Dorsolateral prefrontal cortex (tissue), 118 donors: ENCODE measurements around the gene PSMA7. TPM values are rescaled to one million over a fixed set of nuclear protein-coding genes. Genes with fewer than 3 reads are reported as not detected.

ENCODE experiments used
- total RNA-seq, 120 experiments: library from RNA; stranded (reverse); gene quantifications; one replicate each; pipeline versions ENCODE4 v1.2.3 to v1.2.4, GENCODE V29; 2022

PSMA7 gene
- total RNA-seq, 120 experiments from 2014 or later: 92.8 to 154 (median 124) TPM

Other genes with a start within 250 kb of the PSMA7 start
- gene TAF4, start 77.5 kb downstream of the PSMA7 start, total RNA-seq: 10 to 100 TPM; 13.3 to 38.0 (median 22.2) TPM
- gene LSM14B, start 20.9 kb downstream of the PSMA7 start, total RNA-seq: 10 to 100 TPM; 50.8 to 92.9 (median 73.1) TPM
- gene SS18L1, start 375 bp upstream of the PSMA7 start, total RNA-seq: 10 to 100 TPM; 23.7 to 55.2 (median 35.7) TPM
- gene MTG2, start 39.6 kb upstream of the PSMA7 start, total RNA-seq: 10 to 100 TPM; 29.6 to 57.5 (median 39.1) TPM
- 10 to 100 TPM in 118 of 120 experiments, 1 to 10 TPM in 2; 3.7 to 43.5 (median 22.0) TPM for gene HRH3, start 76.9 kb upstream of the PSMA7 start, total RNA-seq
- gene OSBPL2, start 95.1 kb upstream of the PSMA7 start, total RNA-seq: 10 to 100 TPM; 54.4 to 93.9 (median 71.6) TPM
- 10 to 100 TPM; 41.7 to 76.3 (median 60.3) TPM for gene ADRM1, start 159.6 kb upstream of the PSMA7 start, total RNA-seq
- 100 to 1,000 TPM in 30 of 120 experiments, 10 to 100 TPM in 90; 31.1 to 179 (median 80.7) TPM for gene LAMA5, start 223.9 kb upstream of the PSMA7 start, total RNA-seq
- 100 to 1,000 TPM; 411 to 983 (median 581) TPM for gene RPS21, start 243.7 kb upstream of the PSMA7 start, total RNA-seq